Hematopoietic multipotent progenitor cell treated with erythropoietin and hydrocortisone succinate and interleukin-3 and kit ligand, for 17 days (in vitro differentiated cells): Measurements from ENCODE around the gene CYP3A4.

ENCODE experiments used
- DNase-seq: peaks from one replicate; pipeline ENCODE4 v3.0.0-alpha.2; 2015; ENCODE audit warnings: low spot score

CYP3A4 gene

GRCh38 chr7:99720800-99721595 is 63.0 kb downstream of the CYP3A4 start:
- DNase-seq, result no peak

GRCh38 chr7:99719996-99720769 is 63.8 kb downstream of the CYP3A4 start:
- DNase-seq, result no peak

GRCh38 chr7:99713995-99714570 is 69.9 kb downstream of the CYP3A4 start:
- DNase-seq, result no peak

GRCh38 chr7:99709838-99710578 is 74.0 kb downstream of the CYP3A4 start:
- no peak for DNase-seq

- DNase-seq, result no peak
Measured at GRCh38 chr7:99709260-99709659, 74.7 kb downstream of the CYP3A4 start.

- no peak for DNase-seq
Measured at GRCh38 chr7:99707096-99707495, 76.9 kb downstream of the CYP3A4 start.
